HG02763 (cell line): ENCODE results near the gene ERBB4.
"Not testable (repeated sequence)": the region's sequence is repeated elsewhere in the genome, so short reads cannot be mapped to it uniquely, and the experiment has no call there.

ENCODE experiments used
- ATAC-seq: cut with Tn5 transposase; IDR thresholded peaks from one replicate; pipeline ENCODE4 v1.9.1; 2021; ENCODE audit warnings: mild to moderate bottlenecking, moderate library complexity; ENCODE audit not compliant: unreplicated experiment

ERBB4 gene

DNA sequence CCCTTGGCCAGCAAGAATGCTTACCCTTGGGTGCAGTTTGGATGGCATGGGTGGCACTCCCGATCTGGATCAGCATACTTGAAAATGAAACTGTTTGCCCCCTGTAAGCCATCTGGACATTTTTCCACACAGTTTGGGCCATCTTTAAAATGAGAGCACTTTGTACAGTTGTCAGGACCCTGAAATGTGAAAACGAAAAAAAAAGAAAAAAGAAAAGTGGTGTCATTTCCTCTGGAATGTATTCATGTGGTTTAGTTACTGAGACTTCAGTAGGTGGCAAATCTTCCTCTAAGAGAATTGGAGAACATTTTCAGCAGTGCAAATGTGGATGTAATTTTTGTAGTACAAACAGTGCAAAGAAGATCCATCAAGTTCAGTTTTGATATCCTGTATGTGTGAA is 873.3 kb downstream of the ERBB4 start:
- ATAC-seq = no peak

DNA sequence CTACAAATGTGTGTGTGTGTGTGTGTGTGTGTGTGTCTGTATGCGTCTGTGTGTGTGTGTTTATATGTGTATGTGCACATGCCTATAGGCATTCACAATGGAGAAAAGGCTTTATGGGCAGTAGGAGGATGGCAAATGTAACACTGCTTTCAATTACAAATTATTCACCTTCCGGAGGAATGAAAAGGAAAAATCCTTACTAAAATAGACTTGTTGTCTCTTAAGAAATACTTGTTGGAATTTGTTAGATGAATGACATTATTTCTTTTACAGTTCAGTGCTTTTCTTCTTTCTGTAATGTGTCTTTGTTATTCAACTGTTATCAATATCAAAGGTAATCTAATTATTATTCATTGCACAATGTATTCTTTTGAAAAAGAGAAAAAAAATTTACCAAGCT is 874.3 kb downstream of the ERBB4 start:
- no peak for ATAC-seq

DNA sequence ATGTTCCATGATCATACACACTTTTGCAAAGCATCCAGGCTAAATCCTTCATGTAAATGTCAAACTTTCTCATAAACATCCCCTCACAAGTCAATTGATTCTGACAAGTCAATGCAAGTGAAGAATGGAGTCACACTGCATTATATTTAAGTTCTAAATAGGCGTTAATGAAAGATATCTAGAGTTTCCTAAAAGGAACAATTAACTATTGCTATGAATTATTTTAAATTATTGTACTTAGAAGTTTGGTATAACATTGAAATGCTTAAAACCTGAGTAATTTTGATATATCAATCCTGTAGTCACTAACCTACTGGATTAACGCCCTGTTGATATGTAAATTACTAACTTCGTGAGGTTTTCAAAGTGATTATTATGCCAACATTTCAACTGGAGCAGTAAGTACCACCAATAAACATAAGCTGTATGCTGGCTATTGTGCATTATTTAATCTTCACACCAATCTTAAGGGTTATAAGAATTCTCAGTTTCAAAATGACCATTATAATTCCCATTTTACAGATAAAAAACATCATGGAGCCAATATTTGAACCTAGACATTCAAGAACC is 884.3 kb downstream of the ERBB4 start:
- no peak for ATAC-seq

DNA sequence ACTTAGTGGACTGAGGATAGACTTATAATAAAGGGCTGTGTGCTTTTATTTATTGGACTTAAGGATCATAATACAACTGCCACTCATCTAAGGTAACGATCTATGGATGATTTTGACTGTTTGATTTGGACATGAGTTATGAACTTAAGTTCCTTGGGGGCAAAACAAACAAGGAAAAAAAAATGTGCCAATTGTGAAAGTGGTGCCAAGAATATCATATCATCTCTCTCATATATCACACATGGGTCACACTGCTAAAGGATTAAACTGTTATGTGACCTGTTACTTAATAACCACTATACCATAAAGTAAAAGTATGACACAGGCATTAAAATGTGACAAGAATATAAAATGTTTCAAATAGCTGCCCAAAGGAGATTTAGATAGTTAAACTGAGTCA is 886.3 kb downstream of the ERBB4 start:
- ATAC-seq = no peak

DNA sequence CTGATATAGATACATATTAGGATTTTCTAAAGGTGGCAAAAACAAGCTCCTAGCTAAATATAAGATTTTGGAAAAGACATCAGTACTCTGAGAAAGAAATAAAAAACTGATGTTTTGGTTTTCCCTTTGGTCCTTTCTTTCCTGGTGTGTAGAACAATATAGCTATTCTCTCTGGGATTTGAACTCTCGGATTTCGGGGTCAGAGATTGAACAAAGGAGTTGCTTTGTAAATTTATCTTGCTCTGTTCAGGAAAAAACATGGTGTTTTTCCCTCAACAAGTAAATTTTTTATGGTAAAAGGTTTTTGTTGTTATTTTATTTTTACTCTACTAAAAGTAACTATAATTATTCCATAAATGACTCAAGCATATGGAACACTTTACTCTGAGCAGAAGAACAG is 889.3 kb downstream of the ERBB4 start:
- no peak for ATAC-seq

DNA sequence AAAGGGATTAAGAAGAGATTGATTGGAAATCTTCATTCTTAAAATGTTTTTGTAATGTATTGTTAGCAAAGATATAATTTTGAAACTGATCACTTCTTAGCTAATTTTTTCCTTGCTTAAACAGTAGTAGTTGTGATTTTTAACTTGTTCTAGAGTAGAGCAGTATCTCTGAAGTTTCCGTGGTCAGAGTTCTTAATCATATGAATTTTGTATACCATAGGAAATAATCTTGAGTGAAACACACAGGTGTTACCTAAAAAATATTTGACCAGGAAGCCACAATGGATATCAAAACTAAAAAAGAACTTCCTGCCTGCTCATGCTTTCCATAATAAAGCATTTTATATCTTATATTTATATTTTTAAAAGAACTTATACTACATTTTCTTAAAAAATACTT is 907.1 kb downstream of the ERBB4 start:
- no peak for ATAC-seq

DNA sequence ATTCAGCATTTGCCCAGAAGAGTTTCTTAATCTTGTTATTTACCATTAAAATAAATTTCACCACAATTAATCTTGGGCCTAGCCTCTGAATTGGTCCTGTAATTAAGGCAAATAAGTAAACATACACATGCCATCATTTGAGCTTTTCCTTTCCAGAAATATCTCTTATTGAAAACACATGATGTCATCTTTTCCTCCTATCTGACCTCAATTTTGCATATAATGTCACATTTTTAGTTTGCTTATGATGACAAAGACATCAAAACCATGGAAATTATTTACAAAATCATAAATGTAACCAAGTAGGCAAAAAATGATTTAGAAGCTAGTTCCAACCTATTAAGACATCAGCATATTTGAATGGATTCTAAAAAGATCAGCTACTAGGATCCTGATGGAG is 915.5 kb downstream of the ERBB4 start:
- no peak for ATAC-seq

DNA sequence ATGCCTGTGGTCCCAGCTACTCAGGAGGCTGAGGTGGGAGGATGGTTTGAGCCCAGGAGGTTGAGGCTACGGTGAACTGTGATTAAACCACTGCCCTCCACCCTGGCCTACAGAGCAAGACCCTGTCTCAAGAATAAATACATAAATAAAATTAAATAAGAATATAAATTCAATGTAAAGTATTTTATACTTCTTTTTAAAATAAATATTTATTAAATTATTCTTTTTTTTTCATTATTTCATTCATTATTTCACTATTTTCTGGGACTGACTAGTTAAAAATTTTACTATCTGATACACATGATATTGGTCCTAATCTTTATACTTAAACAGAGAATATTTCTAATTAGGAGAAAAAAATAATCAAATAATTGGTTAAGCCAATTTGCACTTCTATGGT is 917.6 kb downstream of the ERBB4 start:
- ATAC-seq = no peak

DNA sequence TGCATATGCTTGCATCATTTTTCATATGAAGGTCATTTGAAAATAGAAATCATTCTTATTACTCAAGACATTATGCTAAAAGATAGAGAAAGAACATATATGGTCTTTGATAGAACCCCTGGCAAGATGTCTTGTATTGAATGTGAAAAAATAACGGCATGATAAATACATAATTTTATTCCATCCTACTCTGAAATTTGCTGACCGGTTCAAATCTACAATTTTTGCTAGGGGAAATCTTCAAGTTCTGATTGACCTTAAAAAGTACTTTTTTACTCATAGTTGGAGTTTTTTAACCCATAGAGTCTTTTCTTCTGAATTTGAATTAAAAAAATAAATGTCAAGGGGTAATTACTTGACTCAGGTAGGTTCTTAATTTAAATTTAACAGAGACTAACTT is 920.8 kb downstream of the ERBB4 start:
- no peak for ATAC-seq

DNA sequence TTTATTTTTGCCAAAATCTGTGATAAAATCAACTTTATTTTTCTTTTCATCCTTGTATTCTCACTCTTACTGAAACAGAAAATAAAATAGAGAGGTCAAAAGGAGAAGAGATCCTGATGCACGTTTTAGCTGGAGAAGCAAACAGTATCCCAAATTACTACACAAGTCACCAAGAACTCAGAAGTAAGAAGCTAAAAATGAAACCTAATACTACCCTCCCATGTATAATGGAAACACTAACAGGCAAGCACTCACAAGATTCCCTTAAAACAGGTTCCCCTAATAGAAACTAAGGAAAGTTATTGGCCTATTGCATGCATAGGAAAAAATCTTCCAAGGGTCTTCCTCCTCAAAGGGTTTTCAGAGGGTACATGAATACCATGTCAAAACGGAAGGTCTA is 927.0 kb downstream of the ERBB4 start:
- ATAC-seq = no peak

DNA sequence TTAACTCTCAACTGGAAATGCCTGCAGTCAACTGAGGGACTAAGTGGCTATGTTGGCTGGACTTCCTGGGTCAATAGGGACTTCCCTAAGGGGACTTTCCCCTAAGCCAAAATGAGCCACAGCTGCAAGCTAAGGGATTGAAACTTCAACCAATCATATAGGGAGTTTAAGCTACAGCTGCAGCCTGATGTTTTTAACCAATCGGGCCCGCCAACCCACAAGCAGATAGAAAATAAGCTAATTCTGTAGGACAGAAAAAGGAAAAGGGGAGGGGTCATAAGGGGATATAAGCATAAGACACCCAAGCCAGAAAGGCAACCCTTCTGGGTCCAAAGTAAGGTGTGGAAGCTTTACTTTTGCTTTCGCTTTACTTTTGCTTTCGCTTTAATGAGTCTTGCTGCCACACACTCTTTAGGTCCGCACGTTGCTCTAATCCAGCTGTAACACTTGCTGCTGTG is 927.5 kb downstream of the ERBB4 start:
- ATAC-seq = peak; percentile 57

DNA sequence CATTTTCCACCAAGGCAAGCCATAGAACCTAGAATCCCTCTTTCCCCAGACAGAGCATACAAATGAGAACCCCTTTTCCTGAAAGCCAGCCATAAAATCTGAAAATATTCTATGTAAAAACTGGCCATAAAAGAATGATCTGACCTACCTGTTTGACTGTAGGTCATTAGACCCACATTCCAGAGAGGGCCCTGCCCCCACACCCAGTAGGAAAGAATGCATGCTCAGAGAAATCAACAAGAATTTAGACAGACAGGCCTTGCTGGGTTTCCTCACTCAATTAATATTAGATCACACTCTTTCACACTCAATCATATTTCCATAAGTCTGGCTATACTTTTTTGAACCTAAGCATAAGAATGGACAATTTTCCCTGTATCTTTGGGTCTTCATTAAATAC is 929.5 kb downstream of the ERBB4 start:
- no peak for ATAC-seq

DNA sequence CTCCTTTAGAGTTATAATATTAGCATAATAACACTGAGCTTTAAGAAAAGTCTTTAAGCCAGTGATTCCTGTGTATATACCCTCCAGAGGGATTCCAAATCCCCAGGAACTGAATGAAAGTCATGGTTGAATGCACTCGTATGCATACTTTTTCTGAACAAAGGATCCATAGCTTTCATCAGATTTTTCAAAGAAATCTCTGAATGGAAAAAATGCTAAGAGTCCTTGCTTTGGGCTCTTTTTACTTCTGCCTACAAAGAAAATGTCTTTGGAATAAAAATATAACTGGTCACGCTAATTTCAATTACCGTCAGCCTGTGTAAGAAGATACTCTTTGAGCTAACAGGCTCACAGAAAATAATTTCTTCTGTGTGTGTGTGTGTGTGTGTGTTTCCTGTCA is 939.5 kb downstream of the ERBB4 start:
- no peak for ATAC-seq

DNA sequence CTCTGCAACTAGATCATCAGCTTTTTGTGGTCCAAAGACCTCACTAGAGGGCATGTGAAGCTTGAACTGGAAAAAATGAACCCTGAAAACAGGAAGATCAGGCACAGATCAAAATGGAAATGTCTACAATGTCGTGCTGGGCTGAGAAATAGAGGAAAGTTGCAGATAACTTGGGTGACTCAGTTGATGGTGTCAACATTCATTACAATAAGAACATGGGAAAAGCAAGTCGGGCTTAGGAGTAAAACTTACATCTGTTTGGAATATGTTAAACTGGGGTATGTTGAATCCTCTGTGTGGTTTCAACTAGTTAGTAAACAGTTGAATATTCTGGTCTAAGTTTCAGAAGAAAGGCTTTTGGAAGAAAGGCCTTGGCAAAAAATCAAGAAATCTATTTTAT is 940.4 kb downstream of the ERBB4 start:
- no peak for ATAC-seq

DNA sequence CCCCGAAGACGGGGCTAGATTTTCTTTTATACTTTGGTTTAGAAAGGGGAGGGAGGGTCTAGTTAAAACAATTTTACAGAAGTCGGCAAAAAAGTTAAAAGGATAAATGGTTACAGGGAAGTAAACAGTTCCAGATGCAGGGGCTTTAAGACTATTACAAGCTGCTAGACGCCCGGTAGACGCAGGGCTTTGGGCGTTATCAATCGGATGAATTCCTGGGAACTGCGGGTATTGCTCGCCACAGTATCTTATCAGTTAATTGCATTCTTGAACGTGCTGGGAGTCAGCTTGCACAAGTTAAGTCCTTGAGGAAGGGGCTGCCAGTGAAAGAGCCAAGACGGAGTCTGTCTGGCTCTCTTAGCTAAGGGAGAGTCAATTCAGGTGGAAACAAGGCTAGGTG is 946.6 kb downstream of the ERBB4 start:
- ATAC-seq = not testable (repeated sequence)

DNA sequence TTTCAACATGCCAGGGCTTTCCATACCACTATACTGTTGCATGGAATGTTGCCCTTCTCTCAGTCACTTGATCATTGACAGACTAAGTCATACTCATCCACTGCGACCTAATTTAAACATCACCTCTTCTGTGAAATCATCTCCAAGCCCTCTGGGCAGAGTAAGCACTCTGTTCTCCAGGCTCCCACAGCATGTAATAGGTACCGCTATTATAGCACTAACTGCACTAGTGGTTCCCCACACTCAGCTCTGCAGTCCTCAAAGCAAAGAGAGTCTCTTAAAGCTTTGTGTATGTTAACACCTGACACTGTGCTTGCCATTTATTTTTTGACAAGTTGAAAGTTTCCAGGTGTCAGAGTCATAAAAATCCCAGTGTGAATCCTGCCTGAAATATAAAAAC is 947.2 kb downstream of the ERBB4 start:
- ATAC-seq = no peak

DNA sequence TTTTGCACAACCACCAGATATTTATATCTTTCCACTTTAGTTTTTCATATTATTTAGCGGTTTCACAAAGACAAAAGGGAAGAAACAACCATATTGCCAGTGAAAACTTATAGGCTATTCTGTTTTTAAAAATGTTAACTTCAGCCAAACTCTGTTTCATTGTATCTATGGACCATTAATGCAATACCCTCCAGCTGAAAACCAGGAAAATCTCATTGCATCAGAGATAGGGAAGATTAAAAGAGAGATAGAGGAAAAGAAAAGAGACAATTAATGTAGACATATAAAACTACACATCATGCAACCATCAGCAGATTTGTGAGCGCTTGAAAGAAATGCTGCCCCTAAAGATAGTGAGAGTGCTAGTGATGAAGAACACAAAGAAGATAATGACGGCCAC is 970.2 kb downstream of the ERBB4 start:
- ATAC-seq = no peak

DNA sequence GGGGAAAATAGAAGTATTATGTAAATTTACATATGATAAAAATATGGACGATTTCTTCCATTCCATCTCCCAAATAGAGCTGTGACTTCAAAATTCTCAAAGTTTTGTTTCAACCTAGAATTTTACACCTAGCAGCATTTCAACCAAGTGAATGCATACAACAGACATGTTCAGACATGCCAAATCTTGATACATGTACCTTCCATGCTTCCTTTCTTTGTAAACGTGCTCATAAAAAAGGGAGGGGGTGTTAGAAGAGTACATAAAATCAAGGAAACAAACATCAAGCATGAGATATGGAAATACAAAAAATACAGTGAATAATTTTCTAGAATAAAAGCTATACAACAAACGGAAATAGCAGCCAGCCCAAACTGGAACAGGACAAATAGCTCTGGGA is 974.2 kb downstream of the ERBB4 start:
- no peak for ATAC-seq

DNA sequence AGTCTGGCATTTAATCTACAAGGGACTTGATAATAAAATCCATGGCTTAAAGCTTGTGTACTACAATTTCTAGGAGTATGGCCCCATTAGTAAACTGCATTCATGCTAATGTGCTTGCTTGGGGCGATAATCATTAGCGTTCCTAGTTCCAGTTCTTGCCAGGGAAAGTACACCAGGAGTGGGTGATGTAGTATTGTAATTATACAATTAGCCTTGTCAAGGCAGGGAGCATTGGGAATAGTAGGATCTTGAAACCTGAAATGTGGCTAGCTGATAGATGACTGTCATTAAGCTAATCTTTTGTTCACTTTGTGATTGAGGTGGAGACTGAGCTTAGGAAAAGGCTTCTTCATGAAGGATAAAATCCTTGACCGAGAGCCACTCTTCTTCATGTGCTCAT is 993.0 kb downstream of the ERBB4 start:
- no peak for ATAC-seq

DNA sequence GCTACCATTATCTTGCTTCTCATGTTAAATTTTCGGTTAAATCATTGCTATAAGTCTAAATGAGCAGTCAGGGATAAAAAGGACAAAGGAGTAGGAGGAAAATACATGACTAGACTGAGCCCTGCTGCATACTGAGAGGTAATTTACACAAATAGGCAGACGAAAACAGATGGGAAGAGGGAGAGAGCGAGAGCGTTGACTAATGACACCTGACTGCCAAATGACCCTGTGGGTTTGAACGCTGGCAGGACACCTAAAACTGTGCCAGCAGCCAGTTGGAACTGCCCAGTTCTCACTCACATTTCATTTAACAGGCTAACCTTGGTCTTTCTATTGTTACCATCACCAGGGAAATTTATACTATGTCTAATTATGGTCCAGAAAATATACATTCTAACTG is 1004.0 kb downstream of the ERBB4 start:
- no peak for ATAC-seq

DNA sequence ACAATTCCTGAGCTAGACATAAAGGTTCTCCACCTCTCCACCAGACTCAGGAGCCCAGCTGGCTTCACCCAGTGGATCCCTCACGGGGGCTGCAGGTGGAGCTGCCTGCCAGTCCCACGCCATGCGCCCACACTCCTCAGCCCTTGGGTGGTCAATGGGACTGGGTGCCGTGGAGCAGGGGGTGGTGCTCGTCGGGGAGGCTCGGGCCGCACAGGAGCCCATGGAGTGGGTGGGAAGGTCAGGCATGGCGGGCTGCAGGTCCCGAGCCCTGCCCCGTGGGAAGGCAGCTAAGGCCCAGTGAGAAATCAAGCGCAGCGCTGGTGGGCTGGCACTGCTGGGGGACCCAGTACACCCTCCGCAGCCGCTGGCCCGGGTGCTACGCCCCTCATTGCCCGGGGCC is 1014.4 kb downstream of the ERBB4 start:
- ATAC-seq = not testable (repeated sequence)

DNA sequence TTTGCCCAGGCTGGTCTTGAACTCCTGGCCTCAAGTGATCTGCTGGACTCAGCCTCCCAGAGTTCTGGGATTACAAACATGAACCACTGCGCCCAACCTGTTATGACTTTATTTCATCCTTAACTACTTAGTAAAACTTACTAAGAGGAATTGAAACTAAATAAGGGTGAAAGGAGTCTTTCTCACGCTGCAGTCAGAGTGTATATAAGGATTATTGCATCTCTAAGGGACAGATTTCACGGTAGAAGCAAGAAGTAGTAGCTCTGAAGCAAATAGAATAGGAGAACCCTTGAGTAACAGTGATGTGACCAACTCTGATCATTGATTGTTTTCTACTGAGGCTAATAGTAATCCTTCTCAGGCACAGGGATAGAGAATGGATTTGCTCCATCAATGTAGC is 1022.1 kb downstream of the ERBB4 start:
- ATAC-seq = no peak

DNA sequence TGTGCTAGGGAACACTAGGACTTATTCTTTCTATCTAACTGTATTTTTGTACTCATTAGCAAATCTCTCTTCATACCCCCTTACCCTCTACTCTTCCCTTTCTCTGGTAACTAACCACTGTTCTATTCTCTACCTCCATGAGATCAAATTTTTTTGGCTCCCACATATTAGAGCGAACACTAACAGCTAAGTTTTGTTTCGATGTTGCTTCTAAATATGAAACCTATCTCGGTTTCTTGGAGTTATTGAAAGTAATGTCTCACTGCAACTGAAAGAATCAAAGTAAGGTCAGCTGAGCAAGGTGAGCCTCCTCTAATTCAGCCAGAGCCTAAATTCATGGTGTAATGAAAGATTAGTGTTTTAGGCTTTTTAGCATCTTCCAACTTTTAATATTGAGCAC is 1024.6 kb downstream of the ERBB4 start:
- ATAC-seq = no peak

DNA sequence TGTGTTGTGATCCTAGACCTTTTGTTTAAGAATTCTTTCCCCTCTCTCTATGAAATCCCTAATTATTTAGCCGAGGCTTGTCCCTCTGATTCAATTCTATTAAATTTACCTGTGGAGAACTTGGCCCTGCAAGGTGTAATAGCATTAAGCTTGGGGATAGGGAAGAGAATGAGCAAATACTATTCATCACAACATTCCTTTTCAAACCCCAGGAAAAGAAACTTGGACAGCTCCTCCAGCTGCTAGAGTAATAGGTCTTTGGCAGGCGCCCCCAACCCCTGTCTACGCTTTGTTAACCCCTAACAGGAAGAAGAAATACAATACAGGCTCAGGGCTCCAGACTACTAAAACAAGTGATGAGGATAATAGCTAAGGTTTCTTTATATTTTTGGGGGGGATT is 1025.2 kb downstream of the ERBB4 start:
- ATAC-seq = no peak
